Central memory CD8-positive, alpha-beta T cell (primary cell): ENCODE results near the gene C6orf136.

Experiments used
- ATAC-seq: fragments of 150-1000 bp; cut with Tn5 transposase; replicated peaks from 2 replicates; pipeline ENCODE4 v1.10.0; 2022; ENCODE audit warnings: mild to moderate bottlenecking, moderate FRiP score, moderate number of reproducible peaks; ENCODE audit not compliant: poor library complexity, severe bottlenecking; ENCODE audit errors: extremely low read depth
- DNase-seq, 2 donors: peaks; one replicate each; pipeline ENCODE4 v3.0.0; 2021; ENCODE audit warnings: low spot score in 2 of 2
- H3K27ac Mint-ChIP-seq: one replicate; pipeline ENCODE4 v1.8.0; 2022; ENCODE audit warnings: low read depth, mild to moderate bottlenecking, moderate library complexity, mixed read lengths
- H3K27me3 Mint-ChIP-seq: one replicate; pipeline ENCODE4 v1.8.0; 2022; ENCODE audit warnings: mixed read lengths
- H3K36me3 Mint-ChIP-seq: one replicate; pipeline ENCODE4 v1.8.0; 2022; ENCODE audit warnings: mild to moderate bottlenecking, moderate library complexity, mixed read lengths; ENCODE audit not compliant: insufficient read depth
- H3K4me1 Mint-ChIP-seq: one replicate; pipeline ENCODE4 v1.8.0; 2022; ENCODE audit warnings: mixed read lengths
- H3K4me3 Mint-ChIP-seq: one replicate; pipeline ENCODE4 v1.8.0; 2022; ENCODE audit warnings: mild to moderate bottlenecking, moderate library complexity, mixed read lengths
- H3K9me3 Mint-ChIP-seq: one replicate; pipeline ENCODE4 v1.8.0; 2022; ENCODE audit warnings: mixed read lengths

Gene C6orf136

DNA sequence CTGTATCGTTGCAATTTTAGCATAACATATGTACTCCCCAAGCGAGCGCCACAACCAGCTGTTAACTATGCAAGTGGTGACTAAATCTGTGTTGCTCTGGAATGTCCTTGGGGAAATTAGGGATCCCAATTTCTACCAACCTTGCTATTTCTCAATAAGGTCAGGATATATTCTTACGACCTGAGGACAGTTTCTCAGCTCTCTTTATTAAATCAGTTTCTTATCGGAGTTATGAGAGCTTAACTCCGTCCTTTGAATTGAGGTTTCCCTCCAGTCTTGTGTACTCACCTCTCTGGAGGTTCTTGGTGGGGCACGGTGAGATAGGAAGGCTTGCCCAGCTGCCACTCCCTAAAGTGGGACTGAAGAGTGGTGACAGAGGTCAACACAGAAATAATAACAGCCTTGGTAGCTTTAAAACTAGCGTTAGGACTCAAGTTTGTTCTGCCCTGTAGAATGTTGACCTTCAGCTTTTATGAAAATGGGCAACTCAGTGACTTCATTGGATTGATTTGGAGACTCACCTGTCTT lies 28.6 kb upstream of the C6orf136 start:
- peaks cover 44% of the 10 kb centered on the region for H3K4me1 Mint-ChIP-seq
- peak overlapping the region; percentile 93 for H3K4me3 Mint-ChIP-seq
- no peaks in the 10 kb centered on the region for H3K27me3 Mint-ChIP-seq
- peak overlapping the region; percentile 99 for H3K27ac Mint-ChIP-seq
- DNase-seq (no peak), ATAC-seq (no peak)
- H3K36me3 Mint-ChIP-seq, result peaks cover 73% of the 10 kb centered on the region
- H3K9me3 Mint-ChIP-seq, result no peaks in the 10 kb centered on the region

- ATAC-seq (no peak), DNase-seq (no peak)
- Mint-ChIP-seq H3K9me3 (no peaks in the 10 kb centered on the region), H3K27me3 (no peaks in the 10 kb centered on the region), H3K4me3 (peak overlapping the region; percentile 93), H3K4me1 (peaks cover 32% of the 10 kb centered on the region), H3K36me3 (peaks cover 71% of the 10 kb centered on the region), H3K27ac (peak overlapping the region; percentile 99)
Observed at GRCh38 chr6:30619561-30619960, 27.4 kb upstream of the C6orf136 start.

- peaks cover 56% of the 10 kb centered on the region for H3K36me3 Mint-ChIP-seq
- peak overlapping the region; percentile 91 for H3K27ac Mint-ChIP-seq
- H3K4me1 Mint-ChIP-seq, result peaks cover 27% of the 10 kb centered on the region
- no peaks in the 10 kb centered on the region for H3K27me3 Mint-ChIP-seq
- H3K9me3 Mint-ChIP-seq, result no peaks in the 10 kb centered on the region
- peak overlapping the region; percentile 86 for H3K4me3 Mint-ChIP-seq
- ATAC-seq, result no peak
- DNase-seq, result no peak
Observed at GRCh38 chr6:30625511-30625910, 21.4 kb upstream of the C6orf136 start.

DNA sequence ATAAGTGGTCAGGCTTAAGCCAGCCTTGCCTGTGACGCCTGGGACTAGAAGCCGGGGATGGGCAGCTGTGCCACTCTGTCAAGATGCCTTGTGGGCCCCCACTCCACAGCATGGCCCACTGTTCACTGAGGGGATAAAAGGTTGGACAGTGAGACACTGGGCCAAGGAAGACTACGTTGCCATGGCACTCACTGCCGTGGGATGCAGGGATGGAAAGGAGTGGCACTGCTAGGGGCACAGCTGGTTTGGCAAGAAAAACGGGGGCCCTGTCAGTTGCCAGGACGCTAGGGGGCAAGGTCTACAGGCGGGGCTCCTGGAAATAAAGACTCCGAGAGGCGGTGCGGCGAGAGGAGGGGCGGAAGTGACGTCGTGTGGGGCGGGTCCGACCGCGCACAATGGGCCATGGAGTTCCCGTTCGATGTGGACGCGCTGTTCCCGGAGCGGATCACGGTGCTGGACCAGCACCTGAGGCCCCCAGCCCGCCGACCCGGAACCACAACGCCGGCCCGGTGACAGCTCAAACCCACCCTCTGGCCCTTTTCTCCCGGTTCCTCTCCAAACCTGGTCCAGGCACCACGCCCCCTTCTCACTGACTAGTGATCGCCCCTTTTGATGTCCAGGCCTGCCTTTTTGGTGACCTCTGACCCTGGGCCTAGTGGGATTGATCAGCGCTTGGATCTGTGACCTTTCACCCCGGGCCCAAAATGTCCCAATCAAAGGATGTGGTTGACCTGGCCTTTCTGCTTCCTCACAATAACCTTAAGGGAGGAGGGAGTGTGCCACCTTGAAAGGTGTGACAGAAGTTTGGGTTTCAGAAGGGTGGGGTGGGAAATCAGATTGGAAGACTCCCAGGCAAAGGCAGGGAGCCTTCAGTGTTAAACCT lies 20.2 kb upstream of the C6orf136 start, which contains the start of gene ATAT1:
Gene ATAT1, plus strand, starts transcription at position 391 of the 883 bp plus-strand sequence.
- Mint-ChIP-seq H3K36me3 (peaks cover 44% of the 10 kb centered on the region), H3K4me1 (peaks cover 27% of the 10 kb centered on the region), H3K4me3 (peak within 1 kb of the TSS; percentile 86), H3K27me3 (no peaks in the 10 kb centered on the region), H3K27ac (peak within 1 kb of the TSS; percentile 91), H3K9me3 (no peaks in the 10 kb centered on the region)
- peak; percentile 99 for ATAC-seq
- peak; percentile 83 to 84 for DNase-seq

DNA sequence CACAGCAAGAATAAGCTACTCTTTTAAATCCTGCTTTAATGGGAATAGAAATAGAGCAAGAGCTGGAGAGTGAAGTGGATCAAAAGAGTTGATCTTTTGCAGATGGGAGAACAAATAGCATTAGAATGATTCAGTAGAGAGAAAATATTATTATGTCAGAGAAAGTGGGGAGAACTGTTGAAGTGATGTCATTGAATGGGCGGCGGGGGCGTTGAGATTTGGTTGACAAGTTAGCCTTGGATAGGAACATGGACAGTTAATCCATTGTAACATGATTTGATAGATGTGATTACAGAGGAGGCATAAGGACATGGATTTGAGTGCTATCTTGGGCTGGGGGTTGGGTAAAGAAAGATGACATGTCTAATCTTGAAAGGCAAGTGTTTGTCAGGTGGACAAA lies 11.1 kb upstream of the C6orf136 start:
- no peak for DNase-seq
- ATAC-seq, result no peak
- no peaks in the 10 kb centered on the region for H3K27me3 Mint-ChIP-seq

DNA sequence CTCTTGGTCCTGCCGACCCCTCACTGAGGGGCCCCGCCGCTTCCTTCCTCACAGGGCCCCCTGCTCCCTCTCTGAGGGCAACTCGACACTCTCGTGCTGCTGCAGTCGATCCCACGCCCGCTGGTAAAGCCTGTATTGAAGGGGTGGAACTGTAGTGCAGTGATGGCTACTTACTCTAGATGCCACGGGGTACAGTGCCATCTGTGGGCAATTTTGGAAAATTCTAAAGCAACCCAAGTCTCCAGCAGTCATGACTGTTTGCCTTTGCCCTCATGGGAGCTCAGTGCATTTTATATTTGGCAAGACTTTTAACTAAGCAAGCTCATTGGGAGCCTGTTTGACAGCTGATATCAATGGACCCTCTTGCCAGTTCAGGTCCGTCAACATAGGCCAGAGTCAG lies 6.5 kb upstream of the C6orf136 start:
- H3K4me1 Mint-ChIP-seq, result peaks cover 6% of the 10 kb centered on the region
- ATAC-seq (no peak), DNase-seq (no peak)
- H3K4me3 Mint-ChIP-seq, result no peak overlapping the region
- H3K36me3 Mint-ChIP-seq, result peaks cover 9% of the 10 kb centered on the region
- H3K27ac Mint-ChIP-seq, result no peak overlapping the region
- no peaks in the 10 kb centered on the region for H3K27me3 Mint-ChIP-seq
- H3K9me3 Mint-ChIP-seq, result no peaks in the 10 kb centered on the region

More for the DNA sequence above, 11.1 kb upstream of the C6orf136 start:
- Mint-ChIP-seq H3K4me3 (no peak overlapping the region), H3K36me3 (peaks cover 6% of the 10 kb centered on the region), H3K27ac (no peak overlapping the region), H3K9me3 (no peaks in the 10 kb centered on the region), H3K4me1 (no peaks in the 10 kb centered on the region)

DNA sequence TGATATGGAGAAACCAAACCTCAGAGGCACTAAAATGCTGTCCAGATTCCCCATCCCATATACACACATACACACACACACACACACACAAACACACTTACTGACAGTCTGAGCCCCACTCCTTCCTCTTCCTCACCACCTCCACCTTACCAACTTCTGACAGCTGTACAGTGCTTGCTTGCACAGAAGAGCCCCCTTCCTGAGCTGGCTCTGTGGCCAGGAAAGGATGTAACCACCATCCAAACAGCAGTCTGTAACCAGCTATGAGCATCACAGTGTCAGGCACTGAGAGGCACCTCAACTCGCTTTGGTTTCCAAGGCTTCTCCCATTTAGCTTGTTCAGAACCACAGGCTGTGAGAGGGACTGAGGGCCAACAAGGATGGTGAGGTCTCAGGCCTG lies 5.9 kb upstream of the C6orf136 start:
- Mint-ChIP-seq H3K9me3 (no peaks in the 10 kb centered on the region), H3K36me3 (peaks cover 9% of the 10 kb centered on the region)
- no peak for ATAC-seq

DNA sequence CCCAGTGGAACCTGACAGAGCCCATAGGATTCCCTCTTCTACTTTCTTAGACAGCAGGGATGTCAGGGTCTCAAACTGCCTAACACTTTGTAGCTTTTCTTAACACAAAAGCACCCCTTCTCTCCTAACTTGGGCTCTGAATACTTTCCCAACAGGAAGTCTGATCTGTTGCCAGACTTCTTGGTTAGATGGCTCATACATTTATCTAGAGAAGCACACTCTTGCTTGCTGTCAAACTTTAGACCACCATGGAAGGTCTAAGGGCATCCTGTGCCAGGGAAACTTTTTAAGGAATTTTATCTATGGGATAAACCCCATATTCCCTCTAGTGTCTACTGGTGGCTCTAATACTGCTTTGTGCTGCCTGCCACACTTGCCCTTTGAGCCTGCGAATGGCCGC lies 3.3 kb upstream of the C6orf136 start:
- no peak for DNase-seq
- H3K27ac Mint-ChIP-seq, result no peak overlapping the region
- H3K36me3 Mint-ChIP-seq, result peaks cover 9% of the 10 kb centered on the region
- no peaks in the 10 kb centered on the region for H3K27me3 Mint-ChIP-seq
- ATAC-seq, result no peak
- H3K9me3 Mint-ChIP-seq, result no peaks in the 10 kb centered on the region
- peaks cover 21% of the 10 kb centered on the region for H3K4me1 Mint-ChIP-seq
- no peak overlapping the region for H3K4me3 Mint-ChIP-seq

More for the DNA sequence above, 5.9 kb upstream of the C6orf136 start:
- Mint-ChIP-seq H3K27me3 (no peaks in the 10 kb centered on the region), H3K4me1 (peaks cover 10% of the 10 kb centered on the region), H3K4me3 (no peak overlapping the region), H3K27ac (peak overlapping the region; percentile 9)
- no peak for DNase-seq

GRCh38 chr6:30644769-30645168 lies 2.2 kb upstream of the C6orf136 start:
- no peak overlapping the region for H3K27ac Mint-ChIP-seq
- peaks cover 13% of the 10 kb centered on the region for H3K36me3 Mint-ChIP-seq
- no peaks in the 10 kb centered on the region for H3K27me3 Mint-ChIP-seq
- no peaks in the 10 kb centered on the region for H3K9me3 Mint-ChIP-seq
- ATAC-seq (no peak), DNase-seq (no peak)
- H3K4me1 Mint-ChIP-seq, result peaks cover 25% of the 10 kb centered on the region
- H3K4me3 Mint-ChIP-seq, result no peak overlapping the region

DNA sequence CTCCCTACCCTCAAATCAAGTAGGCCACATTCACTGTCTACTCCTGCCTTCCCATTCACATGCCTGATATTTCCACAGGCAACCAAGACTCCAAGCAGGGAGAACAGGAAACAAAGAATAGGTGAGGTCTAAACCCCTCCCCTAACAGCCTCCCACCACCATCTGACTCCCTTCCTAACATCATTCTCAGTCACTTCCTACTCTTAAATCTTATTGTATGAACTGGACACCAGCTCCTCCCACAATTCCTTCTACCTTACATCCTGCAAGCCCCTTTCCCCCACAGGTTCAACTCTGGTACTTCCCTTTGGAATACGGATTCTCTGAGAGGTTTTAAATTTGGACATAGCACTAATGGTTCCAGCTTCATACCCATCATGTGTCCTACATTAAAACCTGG lies 944 bp upstream of the C6orf136 start:
- peaks cover 25% of the 10 kb centered on the region for H3K4me1 Mint-ChIP-seq
- no peak overlapping the region for H3K4me3 Mint-ChIP-seq
- DNase-seq, result no peak
- H3K36me3 Mint-ChIP-seq, result peaks cover 19% of the 10 kb centered on the region
- no peaks in the 10 kb centered on the region for H3K27me3 Mint-ChIP-seq
- no peak for ATAC-seq
- H3K9me3 Mint-ChIP-seq, result no peaks in the 10 kb centered on the region
- H3K27ac Mint-ChIP-seq, result no peak overlapping the region

- ATAC-seq (peak; percentile 69), DNase-seq (peak; percentile 49 to 53)
- no peaks in the 10 kb centered on the region for H3K27me3 Mint-ChIP-seq
- peak overlapping the region; percentile 84 for H3K4me3 Mint-ChIP-seq
- H3K36me3 Mint-ChIP-seq, result peaks cover 31% of the 10 kb centered on the region
- peak overlapping the region; percentile 82 for H3K27ac Mint-ChIP-seq
- H3K4me1 Mint-ChIP-seq, result peaks cover 25% of the 10 kb centered on the region
- H3K9me3 Mint-ChIP-seq, result no peaks in the 10 kb centered on the region
Observed at GRCh38 chr6:30647242-30648116, 546 bp downstream of the C6orf136 start.

DNA sequence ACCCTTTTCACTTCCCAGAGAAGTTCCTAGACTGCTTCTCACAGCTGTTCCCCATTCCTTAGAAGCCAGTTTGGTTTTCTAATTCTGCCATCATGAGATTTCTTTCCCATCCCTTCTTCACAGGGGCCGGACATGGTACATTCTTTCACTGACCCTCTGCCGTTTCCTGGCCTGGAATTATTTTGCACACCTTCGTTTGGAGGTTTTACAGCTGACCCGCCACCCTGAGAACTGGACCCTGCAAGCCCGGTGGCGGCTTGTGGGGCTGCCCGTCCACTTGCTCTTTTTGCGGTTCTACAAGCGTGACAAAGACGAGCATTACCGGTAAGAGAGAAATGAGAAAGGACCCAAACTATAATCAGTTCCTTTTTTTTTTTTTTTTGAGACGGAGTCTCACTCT lies 4.2 kb downstream of the C6orf136 start:
- Mint-ChIP-seq H3K36me3 (peaks cover 58% of the 10 kb centered on the region), H3K4me1 (peaks cover 14% of the 10 kb centered on the region), H3K9me3 (no peaks in the 10 kb centered on the region), H3K4me3 (no peak overlapping the region), H3K27me3 (no peaks in the 10 kb centered on the region), H3K27ac (no peak overlapping the region)
- ATAC-seq, result no peak
- DNase-seq, result no peak
